BJ (cell line): Measurements from ENCODE around the gene ZBTB44. TPM values are rescaled to one million over a fixed set of nuclear protein-coding genes. Genes with fewer than 3 reads are reported as not detected.

Experiments
- CTCF ChIA-PET: fragments of 350-600 bp; formaldehyde crosslinking; extraction: SDS; loops from one replicate; lab custom pipeline; 2021; ENCODE audit warnings: antibody characterized with exemption, inconsistent platforms; lab: Yijun Ruan, JAX
- POLR2A ChIA-PET: fragments of 300-600 bp; sonication (Branson Sonifier 250); formaldehyde crosslinking; extraction: SDS; loops from one replicate; lab custom pipeline; 2021; ENCODE audit warnings: antibody characterized with exemption; lab: Charles Lee
- DNase-seq: peaks from one replicate; pipeline ENCODE4 v3.0.0-alpha.2; 2011; ENCODE audit warnings: low read depth
- H3K27me3 ChIP-seq: 2 replicates; pipeline ENCODE4 v1.6.0; 2011; ENCODE audit warnings: low read length; ENCODE audit not compliant: control insufficient read depth, insufficient read depth
- H3K36me3 ChIP-seq: 2 replicates; pipeline ENCODE4 v1.5.1; 2011; ENCODE audit warnings: low read length; ENCODE audit not compliant: control insufficient read depth, insufficient read depth
- H3K4me3 ChIP-seq: 2 replicates; pipeline ENCODE4 v1.5.1; 2011; ENCODE audit warnings: low read depth, mild to moderate bottlenecking, control low read depth, low read length
- polyA plus RNA-seq: library from polyadenylated mRNA; depleted of rRNA; stranded (reverse); fragments of >200 nt; gene quantifications from 2 replicates; pipeline ENCODE4 v1.2.3, GENCODE V29; 2011
- TF ChIP-seq, protein P1 (sequence below): IDR thresholded peaks from 2 replicates; pipeline ENCODE4 v1.5.1; 2011; ENCODE audit warnings: low read depth, mild to moderate bottlenecking, control low read depth, inconsistent platforms, low read length, moderate library complexity; ENCODE audit not compliant: insufficient read depth

The ZBTB44 gene
- polyA plus RNA-seq, 1 experiment: 11.5 TPM

GRCh38 chr11:130278745-130279144 lies 36.0 kb downstream of the ZBTB44 start:
- TF ChIP-seq, protein P1, sequence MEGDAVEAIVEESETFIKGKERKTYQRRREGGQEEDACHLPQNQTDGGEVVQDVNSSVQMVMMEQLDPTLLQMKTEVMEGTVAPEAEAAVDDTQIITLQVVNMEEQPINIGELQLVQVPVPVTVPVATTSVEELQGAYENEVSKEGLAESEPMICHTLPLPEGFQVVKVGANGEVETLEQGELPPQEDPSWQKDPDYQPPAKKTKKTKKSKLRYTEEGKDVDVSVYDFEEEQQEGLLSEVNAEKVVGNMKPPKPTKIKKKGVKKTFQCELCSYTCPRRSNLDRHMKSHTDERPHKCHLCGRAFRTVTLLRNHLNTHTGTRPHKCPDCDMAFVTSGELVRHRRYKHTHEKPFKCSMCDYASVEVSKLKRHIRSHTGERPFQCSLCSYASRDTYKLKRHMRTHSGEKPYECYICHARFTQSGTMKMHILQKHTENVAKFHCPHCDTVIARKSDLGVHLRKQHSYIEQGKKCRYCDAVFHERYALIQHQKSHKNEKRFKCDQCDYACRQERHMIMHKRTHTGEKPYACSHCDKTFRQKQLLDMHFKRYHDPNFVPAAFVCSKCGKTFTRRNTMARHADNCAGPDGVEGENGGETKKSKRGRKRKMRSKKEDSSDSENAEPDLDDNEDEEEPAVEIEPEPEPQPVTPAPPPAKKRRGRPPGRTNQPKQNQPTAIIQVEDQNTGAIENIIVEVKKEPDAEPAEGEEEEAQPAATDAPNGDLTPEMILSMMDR: no peak
- Histone ChIP-seq H3K36me3 (no peaks in the 10 kb centered on the region), H3K27me3 (no peaks in the 10 kb centered on the region), H3K4me3 (no peak overlapping the region)
- DNase-seq: no peak
- POLR2A ChIA-PET: no interaction called here
- CTCF ChIA-PET: no interaction called here

- Histone ChIP-seq H3K27me3 (no peaks in the 10 kb centered on the region), H3K36me3 (no peaks in the 10 kb centered on the region), H3K4me3 (no peak overlapping the region)
- CTCF ChIA-PET: no interaction called here
- POLR2A ChIA-PET: no interaction called here
- DNase-seq: no peak
- TF ChIP-seq, protein P1: no peak
These were observed 36.6 kb downstream of the ZBTB44 start for GRCh38 chr11:130278151-130278550.

DNA sequence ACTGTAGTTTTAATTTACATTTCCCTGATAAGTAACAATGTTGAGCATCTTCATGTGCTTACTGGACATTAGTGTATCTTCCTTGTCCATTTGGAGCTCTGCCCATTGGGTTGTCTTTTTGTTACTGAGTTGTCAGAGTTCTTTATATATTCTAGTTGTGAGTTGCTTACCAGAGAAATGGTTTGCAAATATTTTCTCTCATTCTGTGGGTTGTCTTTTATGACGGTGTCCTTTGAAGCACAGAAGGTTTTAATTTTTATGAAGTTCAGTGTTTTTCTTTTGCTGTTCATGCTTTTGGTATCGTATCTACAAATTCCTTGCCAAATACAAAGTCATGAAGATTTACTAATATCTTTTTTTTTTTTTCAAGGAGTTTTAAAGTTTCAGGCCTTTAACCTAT lies 42.4 kb downstream of the ZBTB44 start:
- ChIA-PET CTCF (interaction anchor here (0.6 to 0.7 kb wide), 2 partner anchors 733 to 1393 kb away, joined by 3 read pairs; no protein-coding TSS in a partner anchor), POLR2A (no interaction called here)
- DNase-seq: peak; percentile 5
- Histone ChIP-seq H3K27me3 (no peaks in the 10 kb centered on the region), H3K36me3 (no peaks in the 10 kb centered on the region; the same call in 1 of the 2 replicates), H3K4me3 (no peak overlapping the region)
- TF ChIP-seq, protein P1: no peak

DNA sequence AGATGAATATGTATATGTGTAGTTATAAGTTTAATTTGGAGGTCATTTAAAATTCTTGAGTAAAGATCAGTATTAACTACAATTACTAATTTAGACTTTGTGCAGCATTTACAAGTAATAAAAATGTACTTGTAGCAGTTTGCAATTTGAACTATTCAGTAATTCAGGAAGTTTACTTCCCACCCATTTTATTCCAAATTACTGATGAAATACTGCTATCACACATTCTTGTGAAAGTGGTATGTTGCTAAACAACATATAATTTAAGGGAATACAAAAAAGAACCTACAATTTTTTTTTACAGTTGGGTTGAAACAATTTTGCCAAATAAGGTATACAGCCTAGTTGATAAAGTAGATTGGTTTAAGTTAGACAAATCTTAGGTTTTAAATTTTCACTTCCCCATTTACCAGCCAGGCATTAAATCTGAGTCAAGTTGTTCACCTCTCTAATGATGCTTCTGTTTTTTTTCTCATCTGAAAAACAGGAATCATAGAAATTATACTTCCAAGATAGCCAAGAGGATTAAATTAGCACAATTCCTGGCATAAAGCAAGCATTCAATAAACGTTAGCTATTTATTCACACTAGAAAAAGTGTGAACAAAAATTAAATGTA lies 45.3 kb downstream of the ZBTB44 start:
- DNase-seq: no peak
- POLR2A ChIA-PET: no interaction called here

GRCh38 chr11:130263351-130263750 lies 51.4 kb downstream of the ZBTB44 start:
- POLR2A ChIA-PET: no interaction called here
- TF ChIP-seq, protein P1: no peak
- Histone ChIP-seq H3K27me3 (no peaks in the 10 kb centered on the region), H3K4me3 (no peak overlapping the region), H3K36me3 (peaks cover 5% of the 10 kb centered on the region)
- CTCF ChIA-PET: no interaction called here
- DNase-seq: no peak

More for the DNA sequence above, 45.3 kb downstream of the ZBTB44 start:
- H3K4me3 ChIP-seq: no peak overlapping the region
- H3K27me3 ChIP-seq: no peaks in the 10 kb centered on the region
- TF ChIP-seq, protein P1: no peak
- CTCF ChIA-PET: interaction anchor here (1.3 kb wide), 1 partner anchor 13 kb away, joined by 5 read pairs; no protein-coding TSS in a partner anchor
- no peaks in the 10 kb centered on the region; the same call in none of the 2 replicates for H3K36me3 ChIP-seq
